Forelimb muscle (tissue), 1 donor: ENCODE measurements around the gene SOD3. TPM values are rescaled to one million over a fixed set of nuclear protein-coding genes. Genes with fewer than 3 reads are reported as not detected.

Experiments
- DNase-seq: peaks from one replicate; pipeline ENCODE4 v3.0.0-alpha.2; 2013; ENCODE audit warnings: low read depth
- polyA plus RNA-seq: library from polyadenylated mRNA; unstranded; fragments of 120-200 nt; gene quantifications from one replicate; pipeline ENCODE4 v1.2.1, GENCODE V29; 2013; ENCODE audit not compliant: insufficient read length

SOD3 gene
- polyA plus RNA-seq, 1 donor = 27.4 TPM

GRCh38 chr4:24775032-24775605 lies 20.3 kb upstream of the SOD3 start:
- DNase-seq = no peak

- DNase-seq = no peak
These were observed 19.6 kb upstream of the SOD3 start for GRCh38 chr4:24775750-24776149.

- DNase-seq = no peak
These were observed 17.6 kb upstream of the SOD3 start for GRCh38 chr4:24777536-24778463.

- DNase-seq = peak; percentile 85
These were observed 16.7 kb upstream of the SOD3 start for GRCh38 chr4:24778464-24779225.

- DNase-seq = no peak
These were observed 14.4 kb upstream of the SOD3 start for GRCh38 chr4:24780936-24781495.

- DNase-seq = no peak
These were observed 13.2 kb upstream of the SOD3 start for GRCh38 chr4:24781999-24782745.

- no peak for DNase-seq
These were observed 11.9 kb upstream of the SOD3 start for GRCh38 chr4:24783506-24783905.

- no peak for DNase-seq
These were observed 4.3 kb upstream of the SOD3 start for GRCh38 chr4:24791043-24791442.

GRCh38 chr4:24792552-24792951 lies 2.8 kb upstream of the SOD3 start:
- no peak for DNase-seq

- no peak for DNase-seq
These were observed 2.0 kb upstream of the SOD3 start for GRCh38 chr4:24793219-24794005.

GRCh38 chr4:24794051-24794450 lies 1.3 kb upstream of the SOD3 start:
- no peak for DNase-seq

- no peak for DNase-seq
These were observed 893 bp upstream of the SOD3 start for GRCh38 chr4:24794480-24794879.

- no peak for DNase-seq
These were observed 451 bp downstream of the SOD3 start for GRCh38 chr4:24795666-24796381.

GRCh38 chr4:24796620-24797019 lies 1.2 kb downstream of the SOD3 start:
- no peak for DNase-seq

GRCh38 chr4:24798036-24798610 lies 2.8 kb downstream of the SOD3 start:
- DNase-seq = no peak

- no peak for DNase-seq
These were observed 3.8 kb downstream of the SOD3 start for GRCh38 chr4:24799196-24799543.

- no peak for DNase-seq
These were observed 4.4 kb downstream of the SOD3 start for GRCh38 chr4:24799544-24800324.

GRCh38 chr4:24800325-24800895 lies 5.0 kb downstream of the SOD3 start:
- no peak for DNase-seq
